IMR-90 (cell line): ENCODE measurements around the gene KCNMA1. TPM values are rescaled to one million over a fixed set of nuclear protein-coding genes. Genes with fewer than 3 reads are reported as not detected.

Source experiments
- ATAC-seq: fragments of 200-7000 bp; cut with Tn5 transposase; 2 replicates; pipeline ENCODE4 v1.9.1; 2020; ENCODE audit warnings: low read depth, mild to moderate bottlenecking, moderate library complexity
- BruUV-seq: library from RNA; stranded (reverse); fragments of 400-500 nt; replicated peaks from 2 replicates; lab custom pipeline; 2021; lab: Mats Ljungman, UMichigan
- CTCF ChIA-PET: fragments of 300-600 bp; formaldehyde crosslinking; extraction: SDS; loops from one replicate; lab custom pipeline; 2021; ENCODE audit warnings: antibody characterized with exemption; lab: Yijun Ruan, JAX
- POLR2A ChIA-PET: fragments of 300-600 bp; sonication (Branson Sonifier 250); formaldehyde crosslinking; loops from one replicate; lab custom pipeline; 2022; ENCODE audit warnings: antibody characterized with exemption; ENCODE audit not compliant: unreplicated experiment; lab: Charles Lee
- DNase-seq: peaks from one replicate; pipeline ENCODE4 v3.0.0; 2013
- H2AFZ ChIP-seq: replicated peaks from 2 replicates; pipeline ENCODE3; 2013; ENCODE audit warnings: low read length, mild to moderate bottlenecking; ENCODE audit not compliant: poor library complexity
- H2AK5ac ChIP-seq: 2 replicates; pipeline ENCODE4 v1.6.1; 2013; ENCODE audit warnings: low read depth, low read length, inconsistent platforms
- H2AK9ac ChIP-seq: replicated peaks from 2 replicates; pipeline ENCODE3; 2013; ENCODE audit warnings: mild to moderate bottlenecking, low read depth, low read length, moderate library complexity; ENCODE audit not compliant: poor library complexity
- H2BK120ac ChIP-seq: 2 replicates; pipeline ENCODE4 v1.6.1; 2013; ENCODE audit warnings: low read depth, low read length, inconsistent platforms
- H2BK15ac ChIP-seq: 3 replicates; pipeline ENCODE4 v1.6.1; 2013; ENCODE audit warnings: low read depth, low read length, inconsistent platforms
- H2BK20ac ChIP-seq: 2 replicates; pipeline ENCODE4 v1.6.1; 2013; ENCODE audit warnings: low read depth, mild to moderate bottlenecking, inconsistent platforms, low read length, moderate library complexity
- H2BK5ac ChIP-seq: 2 replicates; pipeline ENCODE4 v1.6.1; 2013; ENCODE audit warnings: mild to moderate bottlenecking, low read depth, low read length, inconsistent platforms; ENCODE audit not compliant: poor library complexity, severe bottlenecking
- H3K14ac ChIP-seq: replicated peaks from 2 replicates; pipeline ENCODE4 v1.6.1; 2013; ENCODE audit warnings: low read depth, low read length, inconsistent platforms
- H3K18ac ChIP-seq: 2 replicates; pipeline ENCODE4 v1.6.1; 2013; ENCODE audit warnings: low read depth, low read length, control low read depth
- H3K23ac ChIP-seq: 2 replicates; pipeline ENCODE4 v1.6.1; 2013; ENCODE audit warnings: low read depth, low read length, inconsistent platforms
- H3K27ac ChIP-seq: 2 replicates; pipeline ENCODE4 v1.5.1; 2013; ENCODE audit warnings: mild to moderate bottlenecking, control low read depth, low read length; ENCODE audit not compliant: insufficient read depth
- H3K27me3 ChIP-seq: 2 replicates; pipeline ENCODE4 v1.6.1; 2013; ENCODE audit warnings: low read length; ENCODE audit not compliant: control insufficient read depth, insufficient read depth
- H3K36me3 ChIP-seq: 2 replicates; pipeline ENCODE4 v1.6.1; 2013; ENCODE audit warnings: low read length, mixed read lengths; ENCODE audit not compliant: control insufficient read depth, insufficient read depth
- H3K4ac ChIP-seq: 2 replicates; pipeline ENCODE4 v1.6.1; 2013; ENCODE audit warnings: low read depth, low read length, inconsistent platforms
- H3K4me1 ChIP-seq: 2 replicates; pipeline ENCODE4 v1.6.1; 2013; ENCODE audit warnings: low read length, mixed read lengths; ENCODE audit not compliant: control insufficient read depth, insufficient read depth
- H3K4me2 ChIP-seq: 2 replicates; pipeline ENCODE4 v1.6.1; 2013; ENCODE audit warnings: low read depth, mild to moderate bottlenecking, control low read depth, low read length, moderate library complexity
- H3K4me3 ChIP-seq: 2 replicates; pipeline ENCODE4 v1.5.1; 2013; ENCODE audit warnings: low read depth, mild to moderate bottlenecking, control low read depth, low read length, moderate library complexity; ENCODE audit not compliant: insufficient read depth
- H3K56ac ChIP-seq: 2 replicates; pipeline ENCODE4 v1.6.1; 2013; ENCODE audit warnings: low read length, inconsistent platforms; ENCODE audit not compliant: insufficient read depth; ENCODE audit errors: extremely low read depth
- H3K79me1 ChIP-seq, 2 experiments: 2 replicates each; pipeline ENCODE4 v1.6.1; 2013; ENCODE audit warnings: low read length in 2 of 2, inconsistent platforms in 1 of 2, low read depth in 1 of 2
- H3K9ac ChIP-seq: 2 replicates; pipeline ENCODE4 v1.6.1; 2013; ENCODE audit warnings: low read depth, low read length, control low read depth
- H3K9me1 ChIP-seq: 2 replicates; pipeline ENCODE4 v1.6.1; 2013; ENCODE audit warnings: low read length, inconsistent platforms; ENCODE audit not compliant: insufficient read depth
- H3K9me3 ChIP-seq: 2 replicates; pipeline ENCODE4 v1.6.1; 2013; ENCODE audit warnings: low read length; ENCODE audit not compliant: control insufficient read depth, insufficient read depth
- H4K20me1 ChIP-seq: 2 replicates; pipeline ENCODE4 v1.6.1; 2013; ENCODE audit warnings: low read length, inconsistent platforms; ENCODE audit not compliant: insufficient read depth
- H4K5ac ChIP-seq: 2 replicates; pipeline ENCODE4 v1.6.1; 2013; ENCODE audit warnings: mild to moderate bottlenecking, low read depth, low read length, control low read depth
- H4K8ac ChIP-seq, 2 experiments: 2 replicates each; pipeline ENCODE4 v1.6.1; 2013; ENCODE audit warnings: low read depth in 2 of 2, low read length in 2 of 2, control low read depth in 1 of 2, inconsistent platforms in 1 of 2
- H4K91ac ChIP-seq: 2 replicates; pipeline ENCODE4 v1.6.1; 2013; ENCODE audit warnings: low read depth, low read length, inconsistent platforms; ENCODE audit not compliant: insufficient read depth
- CEBPB ChIP-seq: IDR thresholded peaks from 2 replicates; pipeline ENCODE4 v1.6.1; 2012; ENCODE audit warnings: low read depth, low read length, improper control_type of control experiment
- WGBS, 2 experiments: methylation state at CpG; one replicate each; pipeline versions ENCODE4 v1.1.5 to v1.1.7; 2013; ENCODE audit warnings: missing lambda C conversion rate in 2 of 2; ENCODE audit not compliant: insufficient read length in 1 of 2; ENCODE audit errors: extremely low coverage in 2 of 2; 5-methylcytosine and 5-hydroxymethylcytosine counted together
- dilution Hi-C: fragments of 300-500 bp; cut with HindIII; formaldehyde crosslinking; loops from one replicate; pipeline ENCODE4 v1.14.3; 2018; ENCODE audit warnings: low sequenced_read_pairs; ENCODE audit not compliant: unreplicated experiment
- in situ Hi-C: fragments of 300-500 bp; cut with MboI; formaldehyde crosslinking; loops from 3 replicates; pipeline ENCODE4 v1.14.3; 2019; ENCODE audit warnings: low sequenced_read_pairs, inconsistent platforms, mixed read lengths
- intact Hi-C: fragments of 100-400 bp; cut with micrococcal nuclease; formaldehyde crosslinking; loops from 2 replicates; pipeline ENCODE4 v1.10.0; 2022
- polyA plus RNA-seq, 3 experiments: library from polyadenylated mRNA; depleted of rRNA; stranded (reverse); fragments of >200 nt; gene quantifications; 2 replicates each; pipeline ENCODE4 v1.2.3, GENCODE V29; 2012; ENCODE audit warnings: low replicate concordance in 1 of 3
- total RNA-seq: library from RNA; depleted of rRNA; stranded (reverse); fragments of >200 nt; gene quantifications from 2 replicates; pipeline ENCODE4 v1.2.3, GENCODE V29; 2012
- TF ChIP-seq, protein P1 (sequence below): fragments of 150-350 bp; IDR thresholded peaks from 2 replicates; pipeline ENCODE4 v1.6.1; 2016; ENCODE audit warnings: low read depth, mild to moderate bottlenecking, low read length, moderate library complexity, borderline replicate concordance
- TF ChIP-seq, protein P2 (sequence below): fragments of 150-350 bp; IDR thresholded peaks from 2 replicates; pipeline ENCODE4 v1.6.1; 2017; ENCODE audit warnings: mild to moderate bottlenecking, antibody characterized with exemption, low read length, low read depth

KCNMA1 gene
- total and polyA plus RNA-seq, 2 of the 4 experiments (the other 2 are of a cell fraction), result 25.6 to 29.6 TPM

DNA sequence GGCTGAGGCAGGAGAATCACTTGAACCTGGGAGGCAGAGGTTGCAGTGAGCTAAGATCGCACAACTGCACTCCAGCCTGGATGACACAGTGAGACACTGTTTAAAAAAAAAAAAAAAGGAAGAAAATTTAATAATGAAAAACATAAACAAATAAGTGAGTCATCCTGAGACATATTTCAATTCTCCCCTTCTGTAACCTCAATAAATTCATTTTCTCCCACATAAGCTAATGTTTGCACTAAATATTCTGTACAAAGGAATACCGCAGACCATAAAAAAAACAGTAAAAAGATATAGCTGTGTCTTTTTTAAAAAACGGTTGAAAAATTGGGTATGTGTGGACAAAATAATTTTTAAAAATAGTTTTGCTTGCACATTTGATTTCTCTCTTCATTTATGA is 654.0 kb downstream of the KCNMA1 start:
- H4K8ac ChIP-seq, result no peak overlapping the region
- intact Hi-C loops (loop anchor here (2.0 to 10.0 kb wide), 4 partner anchors 437 to 1583 kb away; partner anchors contain the start of gene ZNF503), dilution Hi-C loops (no loop called here), in situ Hi-C loops (loop anchor here (25.0 kb wide), 2 partner anchors 421 to 1571 kb away; partner anchors contain the start of gene ZNF503)
- H2AFZ ChIP-seq, result no peak overlapping the region
- H3K9me3 ChIP-seq, result no peaks in the 10 kb centered on the region
- H3K23ac ChIP-seq, result no peak overlapping the region
- no peak overlapping the region for H3K4ac ChIP-seq
- H4K5ac ChIP-seq, result no peak overlapping the region
- H2BK120ac ChIP-seq, result no peak overlapping the region
- peaks cover 3% of the 10 kb centered on the region; the same call in 1 of the 2 replicates for H3K27me3 ChIP-seq
- no peak for DNase-seq
- no peak overlapping the region for H2AK5ac ChIP-seq
- no peaks in the 10 kb centered on the region for H3K9me1 ChIP-seq
- no peak overlapping the region for H3K56ac ChIP-seq
- no peak overlapping the region for H3K18ac ChIP-seq
- no peak overlapping the region for H3K27ac ChIP-seq
- no TSS peak for BruUV-seq
- H3K79me1 ChIP-seq, result no peaks in the 10 kb centered on the region
- H4K91ac ChIP-seq, result no peak overlapping the region
- no peak overlapping the region for H3K4me3 ChIP-seq
- no peak overlapping the region for H3K14ac ChIP-seq
- no peak overlapping the region for H2AK9ac ChIP-seq
- no peak overlapping the region for H2BK20ac ChIP-seq
- H3K36me3 ChIP-seq, result no peaks in the 10 kb centered on the region
- CTCF ChIA-PET, result interaction anchor here (0.6 to 0.7 kb wide), 4 partner anchors 121 to 1065 kb away, joined by 3 to 6 read pairs (median 4); no protein-coding TSS in a partner anchor
- ATAC-seq, result no peak
- no peaks in the 10 kb centered on the region; the same call in 1 of the 2 replicates for H3K4me1 ChIP-seq
- no peak overlapping the region for H3K4me2 ChIP-seq
- POLR2A ChIA-PET, result no interaction called here
- no peak overlapping the region for H3K9ac ChIP-seq
- H4K20me1 ChIP-seq, result no peaks in the 10 kb centered on the region
- no peak overlapping the region for H2BK15ac ChIP-seq
- no peak overlapping the region for H2BK5ac ChIP-seq
- no CpG with 5 or more reads among the region's 3 CpGs for WGBS, 2 experiments
- TF ChIP-seq, protein P1, sequence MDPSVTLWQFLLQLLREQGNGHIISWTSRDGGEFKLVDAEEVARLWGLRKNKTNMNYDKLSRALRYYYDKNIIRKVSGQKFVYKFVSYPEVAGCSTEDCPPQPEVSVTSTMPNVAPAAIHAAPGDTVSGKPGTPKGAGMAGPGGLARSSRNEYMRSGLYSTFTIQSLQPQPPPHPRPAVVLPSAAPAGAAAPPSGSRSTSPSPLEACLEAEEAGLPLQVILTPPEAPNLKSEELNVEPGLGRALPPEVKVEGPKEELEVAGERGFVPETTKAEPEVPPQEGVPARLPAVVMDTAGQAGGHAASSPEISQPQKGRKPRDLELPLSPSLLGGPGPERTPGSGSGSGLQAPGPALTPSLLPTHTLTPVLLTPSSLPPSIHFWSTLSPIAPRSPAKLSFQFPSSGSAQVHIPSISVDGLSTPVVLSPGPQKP, result no peak
- no peak for TF ChIP-seq CEBPB
- TF ChIP-seq, protein P2, sequence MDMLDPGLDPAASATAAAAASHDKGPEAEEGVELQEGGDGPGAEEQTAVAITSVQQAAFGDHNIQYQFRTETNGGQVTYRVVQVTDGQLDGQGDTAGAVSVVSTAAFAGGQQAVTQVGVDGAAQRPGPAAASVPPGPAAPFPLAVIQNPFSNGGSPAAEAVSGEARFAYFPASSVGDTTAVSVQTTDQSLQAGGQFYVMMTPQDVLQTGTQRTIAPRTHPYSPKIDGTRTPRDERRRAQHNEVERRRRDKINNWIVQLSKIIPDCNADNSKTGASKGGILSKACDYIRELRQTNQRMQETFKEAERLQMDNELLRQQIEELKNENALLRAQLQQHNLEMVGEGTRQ, result no peak
